ENCODE measurements around the gene KMT2B.

- TF ChIP-seq REST (IDR thresholded peaks at IDR 0.05; ENCODE audit: low read depth) = no peak
- TF ChIP-seq YY1 (IDR thresholded peaks at IDR 0.05; ENCODE audit: low read depth) = no peak
- no peak for TF ChIP-seq CEBPB (IDR thresholded peaks at IDR 0.05)
- no peak for TF ChIP-seq TEAD4 (IDR thresholded peaks at IDR 0.05)
- TF ChIP-seq RAD21 (IDR thresholded peaks at IDR 0.05; ENCODE audit: low read depth) = no peak
- TF ChIP-seq EP300 (IDR thresholded peaks at IDR 0.05; ENCODE audit: borderline replicate concordance) = no peak
- no peak for TF ChIP-seq CREB1 (IDR thresholded peaks at IDR 0.05; ENCODE audit: low read depth)
- no peak for TF ChIP-seq TAF1 (IDR thresholded peaks at IDR 0.05; ENCODE audit: low read depth)
- no peak for TF ChIP-seq USF1 (IDR thresholded peaks at IDR 0.05)
- no peak for TF ChIP-seq ZBTB7A (IDR thresholded peaks at IDR 0.05; ENCODE audit: low read depth)
- no peak for TF ChIP-seq MAX (IDR thresholded peaks at IDR 0.05)
- TF ChIP-seq TCF12 (IDR thresholded peaks at IDR 0.05; ENCODE audit: low read depth) = no peak
- no peak for TF ChIP-seq NFIC (IDR thresholded peaks at IDR 0.05)
- no peak for TF ChIP-seq FOXM1 (IDR thresholded peaks at IDR 0.05; ENCODE audit: borderline replicate concordance, low read depth)
Measured at GRCh38 chr19:35724560-35724959, 6.8 kb downstream of the KMT2B start.
